ENCODE results near the gene KSR2. TPM values are rescaled to one million over a fixed set of nuclear protein-coding genes. Genes with fewer than 3 reads are reported as not detected.

The KSR2 gene
- total and polyA plus RNA-seq, 2 of the 13 experiments (the other 11 are each of a cell fraction or from before 2014, with no cell fraction given), result 0.02 TPM; not detected in 1

DNA sequence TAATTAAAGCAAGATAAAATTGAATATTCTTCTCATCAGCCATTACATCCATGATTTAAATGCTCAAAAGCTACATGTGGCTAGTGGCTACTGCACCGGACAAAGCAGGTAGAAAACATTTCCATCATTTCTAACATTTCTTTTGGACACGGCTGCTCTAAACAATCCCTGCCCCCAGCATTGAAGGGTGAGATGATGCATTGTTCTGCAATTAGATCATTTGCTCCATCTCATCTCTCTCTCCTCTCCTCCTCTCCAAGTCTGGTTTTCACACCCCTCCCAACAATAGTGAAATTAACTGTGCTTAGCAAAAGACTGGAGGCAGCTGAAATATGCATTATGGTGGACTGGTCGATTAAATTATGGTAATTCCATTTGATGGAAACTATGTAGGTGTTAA, 288.5 kb downstream of the KSR2 start:
- 10% methylated on average over 3 of the region's 3 CpGs for WGBS (ENCODE audit: low lambda C conversion rate)
- ATAC-seq, result no peak

More for the DNA sequence above, 288.5 kb downstream of the KSR2 start:
- no peak for DNase-seq (ENCODE audit: low spot score)
- H3K9me3 ChIP-seq (ENCODE audit: low read length), result no peaks in the 10 kb centered on the region
- intact Hi-C loops (cut with micrococcal nuclease; ENCODE audit: unreplicated experiment) (loop anchor here (10.0 kb wide), 1 partner anchor 154 kb away; no protein-coding TSS in a partner anchor), in situ Hi-C loops (cut with HindIII; ENCODE audit: extremely low pct_ligation_motif_present, low pct_unique_long_range_greater_than_20kb) (no loop called here)
- no peak overlapping the region for H2AFZ ChIP-seq (ENCODE audit: low read length)
- no peaks in the 10 kb centered on the region for H3K79me2 ChIP-seq (ENCODE audit: insufficient read depth, low read length)
- no peaks in the 10 kb centered on the region for H4K20me1 ChIP-seq (ENCODE audit: insufficient read depth, low read length)
- peaks cover 7% of the 10 kb centered on the region for H3K4me1 ChIP-seq (ENCODE audit: insufficient read depth, low read length)
- H3K27ac ChIP-seq (ENCODE audit: extremely low read length, insufficient read depth, low read length), result no peak overlapping the region
- no peak for FAIRE-seq
- no peak overlapping the region for H3K9ac ChIP-seq (ENCODE audit: insufficient read depth, low read depth, low read length)
- no TSS peak for BruUV-seq (replicated peaks)
- CTCF ChIA-PET (ENCODE audit: low intra/inter-chr PET ratio, low total read pairs), result no interaction called here
- no peak overlapping the region for H3K4me2 ChIP-seq (ENCODE audit: low read depth, low read length)
- POLR2A ChIA-PET, result no interaction called here
- H3K4me3 ChIP-seq (replicated peaks in 1 of 3; ENCODE audit: insufficient read depth in 1 of 3, low read depth in 2 of 3, low read length in 3 of 3), result no peak overlapping the region
- peaks cover 2 to 12% of the 10 kb centered on the region in 2 experiments; a peak in 2 of 5 replicates for H3K27me3 ChIP-seq (ENCODE audit: control insufficient read depth in 1 of 2, insufficient read depth in 2 of 2, low read length in 2 of 2)
- TF ChIP-seq, protein P1, sequence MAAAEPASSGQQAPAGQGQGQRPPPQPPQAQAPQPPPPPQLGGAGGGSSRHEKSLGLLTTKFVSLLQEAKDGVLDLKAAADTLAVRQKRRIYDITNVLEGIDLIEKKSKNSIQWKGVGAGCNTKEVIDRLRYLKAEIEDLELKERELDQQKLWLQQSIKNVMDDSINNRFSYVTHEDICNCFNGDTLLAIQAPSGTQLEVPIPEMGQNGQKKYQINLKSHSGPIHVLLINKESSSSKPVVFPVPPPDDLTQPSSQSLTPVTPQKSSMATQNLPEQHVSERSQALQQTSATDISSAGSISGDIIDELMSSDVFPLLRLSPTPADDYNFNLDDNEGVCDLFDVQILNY (CRISPR knock-in tag; conservative IDR thresholded peaks at IDR 0.05), result no peak
- no peak for TF ChIP-seq YEATS4 (CRISPR knock-in tag; IDR thresholded peaks at IDR 0.05; ENCODE audit: borderline replicate concordance)
- TF ChIP-seq, protein P2, sequence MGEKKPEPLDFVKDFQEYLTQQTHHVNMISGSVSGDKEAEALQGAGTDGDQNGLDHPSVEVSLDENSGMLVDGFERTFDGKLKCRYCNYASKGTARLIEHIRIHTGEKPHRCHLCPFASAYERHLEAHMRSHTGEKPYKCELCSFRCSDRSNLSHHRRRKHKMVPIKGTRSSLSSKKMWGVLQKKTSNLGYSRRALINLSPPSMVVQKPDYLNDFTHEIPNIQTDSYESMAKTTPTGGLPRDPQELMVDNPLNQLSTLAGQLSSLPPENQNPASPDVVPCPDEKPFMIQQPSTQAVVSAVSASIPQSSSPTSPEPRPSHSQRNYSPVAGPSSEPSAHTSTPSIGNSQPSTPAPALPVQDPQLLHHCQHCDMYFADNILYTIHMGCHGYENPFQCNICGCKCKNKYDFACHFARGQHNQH (CRISPR knock-in tag; IDR thresholded peaks at IDR 0.05), result no peak
- TF ChIP-seq ATRX (CRISPR knock-in tag; IDR thresholded peaks at IDR 0.05; ENCODE audit: borderline replicate concordance), result no peak
- no peak for TF ChIP-seq ZBTB21 (CRISPR knock-in tag; IDR thresholded peaks at IDR 0.05)
- no peak for TF ChIP-seq ZNF761 (CRISPR knock-in tag; conservative IDR thresholded peaks at IDR 0.05)
- no peak for TF ChIP-seq HES4 (CRISPR knock-in tag; IDR thresholded peaks at IDR 0.05; ENCODE audit: borderline replicate concordance)
- TF ChIP-seq, protein P3, sequence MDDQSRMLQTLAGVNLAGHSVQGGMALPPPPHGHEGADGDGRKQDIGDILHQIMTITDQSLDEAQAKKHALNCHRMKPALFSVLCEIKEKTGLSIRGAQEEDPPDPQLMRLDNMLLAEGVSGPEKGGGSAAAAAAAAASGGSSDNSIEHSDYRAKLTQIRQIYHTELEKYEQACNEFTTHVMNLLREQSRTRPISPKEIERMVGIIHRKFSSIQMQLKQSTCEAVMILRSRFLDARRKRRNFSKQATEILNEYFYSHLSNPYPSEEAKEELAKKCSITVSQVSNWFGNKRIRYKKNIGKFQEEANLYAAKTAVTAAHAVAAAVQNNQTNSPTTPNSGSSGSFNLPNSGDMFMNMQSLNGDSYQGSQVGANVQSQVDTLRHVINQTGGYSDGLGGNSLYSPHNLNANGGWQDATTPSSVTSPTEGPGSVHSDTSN (CRISPR knock-in tag; IDR thresholded peaks at IDR 0.05; ENCODE audit: borderline replicate concordance), result no peak
- TF ChIP-seq ZNF546 (CRISPR knock-in tag; conservative IDR thresholded peaks at IDR 0.05), result no peak
- no peak for TF ChIP-seq ZNF883 (CRISPR knock-in tag; IDR thresholded peaks at IDR 0.05; ENCODE audit: not compliant biosample characterization)
- TF ChIP-seq MAF1 (CRISPR knock-in tag; IDR thresholded peaks at IDR 0.05; ENCODE audit: borderline replicate concordance), result no peak
- TF ChIP-seq, protein P4, sequence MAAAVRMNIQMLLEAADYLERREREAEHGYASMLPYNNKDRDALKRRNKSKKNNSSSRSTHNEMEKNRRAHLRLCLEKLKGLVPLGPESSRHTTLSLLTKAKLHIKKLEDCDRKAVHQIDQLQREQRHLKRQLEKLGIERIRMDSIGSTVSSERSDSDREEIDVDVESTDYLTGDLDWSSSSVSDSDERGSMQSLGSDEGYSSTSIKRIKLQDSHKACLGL (CRISPR knock-in tag; IDR thresholded peaks at IDR 0.05), result no peak
- TF ChIP-seq NKX3-1 (CRISPR knock-in tag; IDR thresholded peaks at IDR 0.05), result no peak
- no peak for TF ChIP-seq SP2 (CRISPR knock-in tag; IDR thresholded peaks at IDR 0.05)
- TF ChIP-seq, protein P5, sequence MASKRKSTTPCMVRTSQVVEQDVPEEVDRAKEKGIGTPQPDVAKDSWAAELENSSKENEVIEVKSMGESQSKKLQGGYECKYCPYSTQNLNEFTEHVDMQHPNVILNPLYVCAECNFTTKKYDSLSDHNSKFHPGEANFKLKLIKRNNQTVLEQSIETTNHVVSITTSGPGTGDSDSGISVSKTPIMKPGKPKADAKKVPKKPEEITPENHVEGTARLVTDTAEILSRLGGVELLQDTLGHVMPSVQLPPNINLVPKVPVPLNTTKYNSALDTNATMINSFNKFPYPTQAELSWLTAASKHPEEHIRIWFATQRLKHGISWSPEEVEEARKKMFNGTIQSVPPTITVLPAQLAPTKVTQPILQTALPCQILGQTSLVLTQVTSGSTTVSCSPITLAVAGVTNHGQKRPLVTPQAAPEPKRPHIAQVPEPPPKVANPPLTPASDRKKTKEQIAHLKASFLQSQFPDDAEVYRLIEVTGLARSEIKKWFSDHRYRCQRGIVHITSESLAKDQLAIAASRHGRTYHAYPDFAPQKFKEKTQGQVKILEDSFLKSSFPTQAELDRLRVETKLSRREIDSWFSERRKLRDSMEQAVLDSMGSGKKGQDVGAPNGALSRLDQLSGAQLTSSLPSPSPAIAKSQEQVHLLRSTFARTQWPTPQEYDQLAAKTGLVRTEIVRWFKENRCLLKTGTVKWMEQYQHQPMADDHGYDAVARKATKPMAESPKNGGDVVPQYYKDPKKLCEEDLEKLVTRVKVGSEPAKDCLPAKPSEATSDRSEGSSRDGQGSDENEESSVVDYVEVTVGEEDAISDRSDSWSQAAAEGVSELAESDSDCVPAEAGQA (IDR thresholded peaks at IDR 0.05; ENCODE audit: low read depth), result no peak
- TF ChIP-seq, protein P5 (CRISPR knock-in tag; IDR thresholded peaks at IDR 0.05; ENCODE audit: borderline replicate concordance), result no peak
- H3K36me3 ChIP-seq (replicated peaks in 1 of 2; ENCODE audit: control insufficient read depth in 1 of 2, insufficient read depth in 2 of 2, low read length in 2 of 2), result no peaks in the 10 kb centered on the region

All from HepG2 (cell line).